ENCODE data around the gene LMAN2.

DNA sequence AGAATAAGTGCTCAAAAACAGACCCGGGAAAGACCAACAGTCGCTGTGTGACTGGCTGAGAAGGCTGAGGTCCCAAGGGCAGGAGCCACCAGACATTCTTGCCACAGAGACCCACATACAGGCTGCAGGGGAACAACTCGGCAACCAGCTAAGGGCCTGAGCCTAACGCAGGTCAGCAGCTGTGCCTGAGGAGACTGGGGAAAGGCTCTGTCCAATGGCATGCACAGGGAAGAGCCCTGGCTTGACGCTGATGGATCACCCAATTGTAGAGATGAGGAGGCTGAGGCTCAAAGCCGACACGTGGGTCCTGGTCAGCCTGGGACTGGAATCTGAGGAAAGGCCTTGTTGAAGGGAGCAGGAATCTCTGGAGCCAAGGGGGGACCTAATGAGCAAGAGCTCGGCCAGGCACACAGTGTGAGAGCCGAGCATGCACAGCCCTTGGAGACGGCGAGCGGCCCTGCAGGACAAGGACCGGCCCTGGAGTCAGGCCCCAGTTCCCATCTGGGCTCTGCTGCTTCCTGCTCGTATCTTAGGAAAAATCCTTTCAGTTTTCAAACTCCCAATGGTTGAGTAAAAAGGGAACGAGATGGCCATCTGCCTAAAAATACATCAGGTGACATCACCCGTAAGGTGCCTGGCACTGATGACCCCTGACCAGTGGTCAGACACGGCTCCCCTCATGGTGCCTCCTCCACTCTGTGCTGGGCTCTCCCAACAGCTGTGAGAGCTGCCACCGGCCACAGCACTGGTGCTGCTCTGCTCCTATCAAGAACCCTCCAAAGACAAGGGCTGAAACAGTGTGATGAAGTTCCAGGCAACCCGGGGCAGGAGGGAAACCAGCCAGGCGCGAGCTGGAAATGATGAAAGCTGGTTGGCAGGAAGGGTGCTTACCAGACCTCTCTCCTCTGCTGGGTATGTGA is 16.4 kb downstream of the LMAN2 start:
- TF ChIP-seq, protein P1, sequence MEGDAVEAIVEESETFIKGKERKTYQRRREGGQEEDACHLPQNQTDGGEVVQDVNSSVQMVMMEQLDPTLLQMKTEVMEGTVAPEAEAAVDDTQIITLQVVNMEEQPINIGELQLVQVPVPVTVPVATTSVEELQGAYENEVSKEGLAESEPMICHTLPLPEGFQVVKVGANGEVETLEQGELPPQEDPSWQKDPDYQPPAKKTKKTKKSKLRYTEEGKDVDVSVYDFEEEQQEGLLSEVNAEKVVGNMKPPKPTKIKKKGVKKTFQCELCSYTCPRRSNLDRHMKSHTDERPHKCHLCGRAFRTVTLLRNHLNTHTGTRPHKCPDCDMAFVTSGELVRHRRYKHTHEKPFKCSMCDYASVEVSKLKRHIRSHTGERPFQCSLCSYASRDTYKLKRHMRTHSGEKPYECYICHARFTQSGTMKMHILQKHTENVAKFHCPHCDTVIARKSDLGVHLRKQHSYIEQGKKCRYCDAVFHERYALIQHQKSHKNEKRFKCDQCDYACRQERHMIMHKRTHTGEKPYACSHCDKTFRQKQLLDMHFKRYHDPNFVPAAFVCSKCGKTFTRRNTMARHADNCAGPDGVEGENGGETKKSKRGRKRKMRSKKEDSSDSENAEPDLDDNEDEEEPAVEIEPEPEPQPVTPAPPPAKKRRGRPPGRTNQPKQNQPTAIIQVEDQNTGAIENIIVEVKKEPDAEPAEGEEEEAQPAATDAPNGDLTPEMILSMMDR (IDR thresholded peaks at IDR 0.05; ENCODE audit: low read depth, low read length, poor library complexity, severe bottlenecking) = no peak
- no peak for TF ChIP-seq EZH2phosphoT487 (IDR thresholded peaks at IDR 0.05; ENCODE audit: borderline replicate concordance, low read length)
